HG03103 (cell line): ENCODE measurements around the gene MACROD2.
"Not testable (repeated sequence)": the region's sequence is repeated elsewhere in the genome, so short reads cannot be mapped to it uniquely, and the experiment has no call there.

Experiments
- ATAC-seq: cut with Tn5 transposase; IDR thresholded peaks from one replicate; pipeline ENCODE4 v1.9.1; 2021; ENCODE audit warnings: low read depth; ENCODE audit not compliant: unreplicated experiment

MACROD2 gene

DNA sequence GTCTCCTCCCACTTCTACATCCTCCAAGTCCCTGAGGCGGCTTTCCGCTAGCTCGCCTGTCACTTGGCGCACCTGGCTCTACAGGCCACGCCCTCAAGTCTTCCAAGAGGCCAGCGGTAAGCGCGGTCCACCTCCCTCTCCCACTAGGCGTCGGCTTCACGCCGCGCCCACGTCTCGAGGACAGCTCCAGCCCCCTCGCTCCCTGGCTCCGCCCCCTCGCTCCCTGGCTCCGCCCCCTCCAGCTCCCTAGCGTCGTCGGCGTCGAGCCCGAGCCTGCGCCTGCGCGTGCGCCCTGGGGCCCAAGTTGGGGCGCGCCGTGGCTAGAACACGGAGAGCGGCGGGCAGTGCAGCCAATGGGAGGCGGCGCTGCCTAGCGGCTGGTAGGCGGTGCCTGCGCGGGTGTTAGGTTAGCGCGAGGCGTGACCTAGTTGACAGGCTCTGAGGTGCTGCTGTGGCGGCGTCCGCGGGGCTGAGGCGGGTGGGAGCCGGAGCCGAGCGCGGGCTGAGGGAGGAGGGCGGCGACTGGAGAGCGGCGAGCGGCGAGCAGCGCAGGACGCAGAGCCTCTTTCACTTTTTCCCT is at the start of gene MACROD2:
Gene MACROD2 (plus strand): TSS at position 431 of the 580 bp plus-strand sequence.
- peak; percentile 58 for ATAC-seq

- ATAC-seq: no peak
These were observed 47.6 kb upstream of the MACROD2 start for GRCh38 chr20:13947719-13948118.

DNA sequence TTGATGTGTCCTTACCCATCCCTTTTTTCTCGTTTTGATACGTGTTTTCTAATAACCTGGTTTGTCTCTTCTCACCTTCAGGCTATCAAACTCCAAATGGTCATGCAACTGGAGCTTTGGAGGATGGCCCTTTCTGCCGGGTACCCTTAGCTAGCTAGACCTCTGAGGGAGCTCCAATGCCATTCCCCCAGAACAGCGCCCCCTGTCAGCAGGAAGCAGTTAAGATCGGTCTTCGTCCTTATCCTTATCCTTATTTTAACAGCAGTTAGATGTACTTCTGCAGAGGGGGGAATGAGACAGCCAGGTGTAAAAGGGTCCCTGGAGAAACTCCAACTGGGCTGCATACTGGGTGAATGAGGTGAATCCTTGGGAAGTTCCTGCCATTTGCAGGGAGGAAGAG is 42.1 kb upstream of the MACROD2 start:
- ATAC-seq: no peak

DNA sequence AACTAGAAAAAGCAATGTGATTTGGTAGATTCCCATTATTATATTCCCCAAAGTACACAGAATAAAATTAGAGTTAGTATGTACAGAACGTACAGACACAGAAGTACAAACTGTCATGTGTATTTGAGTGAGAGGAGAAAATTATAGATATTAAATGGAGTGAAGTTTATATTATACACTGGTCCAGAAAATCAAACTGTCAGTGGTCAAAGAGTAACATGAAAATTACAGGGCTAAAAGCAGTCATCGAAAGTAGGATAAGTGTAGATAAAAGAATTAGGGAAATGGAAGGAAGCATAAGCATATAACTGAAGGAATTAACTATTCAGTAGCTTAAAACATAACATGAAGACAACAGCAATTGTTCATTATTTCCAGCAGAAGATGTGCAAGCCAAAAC is 35.2 kb upstream of the MACROD2 start:
- no peak for ATAC-seq

GRCh38 chr20:13960525-13960924 is 34.8 kb upstream of the MACROD2 start:
- no peak for ATAC-seq

- no peak for ATAC-seq
These were observed 11.1 kb upstream of the MACROD2 start for GRCh38 chr20:13984211-13984610.

GRCh38 chr20:13990465-13990864 is 4.9 kb upstream of the MACROD2 start, which contains the start of gene SEL1L2:
Gene SEL1L2, minus strand, starts transcription at chr20:13990614. Its CDS starts 80 bp downstream, at chr20:13990534.
- ATAC-seq: no peak

DNA sequence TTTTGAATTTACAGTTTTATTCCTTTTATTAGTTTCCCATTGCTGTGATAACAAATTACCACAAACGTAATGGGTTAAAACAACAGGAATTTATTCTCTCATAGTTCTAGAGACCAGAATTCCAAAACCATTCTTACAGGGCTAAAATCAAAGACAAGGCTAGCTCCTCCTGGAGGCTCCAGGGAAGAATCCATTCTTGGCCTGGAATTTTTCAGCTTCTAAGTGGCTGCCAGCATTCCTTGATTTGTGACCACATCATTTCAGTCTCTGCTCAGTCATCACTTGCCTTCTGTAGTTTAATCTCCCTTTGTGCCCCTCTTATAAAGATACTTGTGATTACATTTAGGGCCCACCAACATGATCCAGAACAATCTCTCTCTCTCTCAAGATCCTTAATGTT is 4.0 kb upstream of the MACROD2 start:
- ATAC-seq: no peak

DNA sequence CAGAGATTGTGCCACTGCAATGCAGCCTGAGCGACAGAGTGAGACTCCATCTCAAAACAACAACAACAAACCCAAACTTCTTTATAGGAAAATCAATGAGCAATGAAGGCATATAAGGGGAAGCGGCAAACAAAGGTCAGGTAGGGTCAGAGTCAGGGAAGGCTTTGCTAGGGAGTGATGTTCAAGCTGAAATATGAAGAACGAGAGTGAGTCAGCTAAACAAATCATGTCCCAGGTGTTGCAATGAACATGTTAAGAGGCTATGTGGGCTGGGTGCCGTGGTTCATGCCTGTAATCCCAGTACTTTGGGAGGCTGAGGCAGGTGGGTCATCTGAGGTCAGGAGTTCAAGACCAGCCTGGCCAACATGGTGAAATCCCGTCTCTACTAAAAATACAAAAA is 3.4 kb upstream of the MACROD2 start:
- ATAC-seq: not testable (repeated sequence)

DNA sequence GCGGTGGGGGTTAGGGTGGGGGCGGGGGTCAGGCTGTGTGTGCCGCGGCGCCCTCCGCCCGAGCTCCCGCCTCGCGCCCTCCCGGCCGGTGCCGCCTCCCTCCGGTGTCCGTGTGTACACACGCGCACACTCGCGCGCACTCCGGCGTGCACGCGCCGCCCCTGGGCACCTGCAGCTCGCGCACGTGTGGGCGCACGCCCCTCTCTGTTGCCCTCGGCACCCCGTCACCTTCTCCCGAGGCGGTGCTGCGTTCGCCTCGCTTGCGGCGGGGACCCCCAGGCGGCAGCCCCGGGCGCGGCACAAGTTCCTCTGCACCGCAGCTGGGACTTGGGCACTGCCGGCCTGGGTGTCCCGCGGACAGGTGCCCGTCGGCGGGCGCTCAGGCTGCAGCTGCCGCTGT is 525 bp downstream of the MACROD2 start:
- no peak for ATAC-seq

- ATAC-seq: no peak
These were observed 949 bp downstream of the MACROD2 start for GRCh38 chr20:13996265-13996664.

- no peak for ATAC-seq
These were observed 5.6 kb downstream of the MACROD2 start for GRCh38 chr20:14000917-14001316.

DNA sequence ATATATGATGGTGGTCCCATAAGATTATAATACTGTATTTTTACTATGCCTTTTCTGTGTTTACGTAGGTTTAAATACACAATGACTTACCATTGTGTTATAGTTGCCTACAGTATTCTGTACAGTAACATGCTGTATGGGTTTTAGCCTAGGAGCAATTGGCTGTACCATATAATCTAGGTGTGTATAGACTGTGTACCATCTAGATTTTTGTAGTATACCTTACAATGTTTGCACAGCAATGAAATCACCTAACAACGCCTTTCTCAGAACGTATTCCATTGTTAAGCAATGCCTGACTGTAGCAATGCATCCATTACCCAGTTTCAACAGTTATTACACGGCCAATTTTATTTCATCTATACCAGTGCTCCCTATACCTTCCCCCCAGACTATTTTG is 10.7 kb downstream of the MACROD2 start:
- no peak for ATAC-seq

GRCh38 chr20:14009208-14009607 is 13.9 kb downstream of the MACROD2 start:
- no peak for ATAC-seq

- no peak for ATAC-seq
These were observed 17.4 kb downstream of the MACROD2 start for GRCh38 chr20:14012671-14013070.

GRCh38 chr20:14030991-14031390 is 35.7 kb downstream of the MACROD2 start:
- ATAC-seq: no peak

DNA sequence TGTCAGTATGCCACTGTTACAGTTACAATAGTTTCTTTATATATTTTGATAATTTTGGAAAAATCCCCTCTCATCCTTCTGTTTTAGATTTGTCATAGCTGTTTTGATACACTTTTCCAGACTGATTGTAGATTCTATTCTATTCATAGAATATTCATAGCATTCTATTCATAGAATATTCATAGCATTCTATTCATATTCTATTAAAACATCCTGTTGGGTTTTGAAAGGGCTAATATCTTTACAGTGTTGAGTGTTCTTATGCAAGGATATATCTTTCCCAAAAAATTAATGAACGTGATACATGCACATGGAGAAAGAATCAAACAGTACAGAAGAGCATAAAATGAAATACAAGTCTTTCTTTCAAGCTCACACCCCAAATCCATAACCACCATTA is 38.0 kb downstream of the MACROD2 start:
- no peak for ATAC-seq

DNA sequence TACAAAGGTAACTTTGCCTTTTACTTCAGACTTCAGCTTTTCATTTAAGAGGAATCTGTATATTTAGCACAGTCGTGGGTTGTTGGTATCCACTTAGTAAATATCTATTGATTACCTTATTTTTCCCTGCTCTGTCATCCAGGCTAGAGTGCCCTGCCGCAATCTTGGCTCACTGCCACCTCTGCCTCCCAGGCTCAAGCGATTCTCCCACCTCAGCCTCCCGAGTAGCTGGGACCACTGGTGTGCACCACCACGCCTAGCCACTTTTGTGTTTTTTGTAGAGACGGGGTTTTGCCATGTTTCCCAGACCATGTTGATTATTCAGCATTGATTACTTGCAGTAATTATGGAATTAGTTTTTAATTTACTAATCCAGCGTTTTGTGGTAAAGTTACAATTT is 41.3 kb downstream of the MACROD2 start:
- ATAC-seq: no peak

- ATAC-seq: not testable (repeated sequence)
These were observed 49.5 kb downstream of the MACROD2 start for GRCh38 chr20:14044712-14045276.

DNA sequence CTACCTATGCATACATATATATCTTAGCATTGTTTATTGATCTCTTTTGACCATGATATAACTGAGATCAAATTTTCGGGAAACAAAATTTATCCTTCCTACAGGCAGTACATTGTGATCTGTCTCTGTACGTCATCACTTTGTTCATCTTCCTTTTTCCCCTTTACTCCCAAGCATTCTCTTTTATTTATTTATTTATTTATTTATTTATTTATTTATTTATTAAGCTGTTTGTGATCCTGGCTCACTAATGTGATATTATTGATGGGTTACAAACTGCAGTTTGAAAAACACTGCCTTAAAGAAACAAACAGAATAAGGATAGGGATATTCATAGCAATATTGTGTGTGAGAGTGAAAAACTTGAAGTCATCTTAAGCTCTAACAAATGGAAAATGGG is 51.2 kb downstream of the MACROD2 start:
- ATAC-seq: no peak

DNA sequence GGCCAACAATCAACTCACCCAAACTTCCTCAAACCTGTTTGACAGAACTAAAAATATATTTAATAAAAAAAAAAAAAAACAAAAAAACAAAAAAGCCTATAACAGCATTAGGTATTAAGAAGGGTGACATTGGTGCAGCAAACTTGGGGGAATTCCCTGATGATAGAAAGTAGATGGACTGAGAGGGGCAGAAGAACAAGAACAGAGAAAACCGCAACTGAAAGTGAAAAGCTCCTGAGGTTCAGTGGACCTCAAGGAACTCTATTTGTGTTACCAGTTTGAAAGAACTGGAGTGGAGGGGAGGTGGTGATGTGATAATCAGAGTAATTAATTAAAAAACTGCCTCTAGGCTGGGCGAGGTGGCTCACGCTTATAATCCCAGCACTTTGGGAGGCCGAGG is 53.8 kb downstream of the MACROD2 start:
- ATAC-seq: peak; percentile 80

DNA sequence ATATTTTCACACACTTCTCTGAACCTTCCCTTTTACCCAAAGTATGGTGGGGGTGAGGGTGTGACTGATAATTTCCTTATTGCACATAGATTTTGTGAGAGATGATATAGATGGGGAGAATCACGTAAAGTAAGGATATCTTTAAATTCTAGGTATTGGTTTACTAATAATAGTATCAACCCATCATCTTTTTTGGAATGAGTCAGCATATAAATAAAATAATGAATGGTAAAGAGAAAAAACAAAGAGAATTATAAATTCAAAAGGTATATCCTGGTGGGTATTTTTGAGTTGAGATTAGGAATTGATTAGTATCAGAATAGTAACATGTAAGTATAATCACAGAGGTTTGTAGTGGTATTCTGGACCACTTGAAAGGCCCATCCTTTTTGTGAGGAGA is 56.1 kb downstream of the MACROD2 start:
- no peak for ATAC-seq
